Ishikawa (cell line): Measurements from ENCODE around the gene TMA16.

Experiments used
- CEBPB ChIP-seq: IDR thresholded peaks from 2 replicates; pipeline ENCODE4 v1.6.1; 2012
- CREB1 ChIP-seq: IDR thresholded peaks from 2 replicates; pipeline ENCODE4 v1.6.1; 2012; ENCODE audit warnings: low read depth
- EP300 ChIP-seq: IDR thresholded peaks from 2 replicates; pipeline ENCODE4 v1.6.1; 2012; ENCODE audit warnings: borderline replicate concordance
- MAX ChIP-seq: IDR thresholded peaks from 2 replicates; pipeline ENCODE4 v1.6.1; 2012
- NFIC ChIP-seq: IDR thresholded peaks from 2 replicates; pipeline ENCODE4 v1.6.1; 2012
- RAD21 ChIP-seq: IDR thresholded peaks from 2 replicates; pipeline ENCODE4 v1.6.1; 2012; ENCODE audit warnings: low read depth
- REST ChIP-seq: IDR thresholded peaks from 2 replicates; pipeline ENCODE4 v1.6.1; 2012; ENCODE audit warnings: low read depth, mild to moderate bottlenecking
- TAF1 ChIP-seq: IDR thresholded peaks from 2 replicates; pipeline ENCODE4 v1.6.1; 2012; ENCODE audit warnings: low read depth, mild to moderate bottlenecking
- TEAD4 ChIP-seq: IDR thresholded peaks from 2 replicates; pipeline ENCODE4 v1.6.1; 2012
- USF1 ChIP-seq: IDR thresholded peaks from 2 replicates; pipeline ENCODE4 v1.6.1; 2012
- YY1 ChIP-seq: IDR thresholded peaks from 2 replicates; pipeline ENCODE4 v1.6.1; 2012; ENCODE audit warnings: low read depth
- ZBTB7A ChIP-seq: IDR thresholded peaks from 2 replicates; pipeline ENCODE4 v1.6.1; 2012; ENCODE audit warnings: low read depth

DNA sequence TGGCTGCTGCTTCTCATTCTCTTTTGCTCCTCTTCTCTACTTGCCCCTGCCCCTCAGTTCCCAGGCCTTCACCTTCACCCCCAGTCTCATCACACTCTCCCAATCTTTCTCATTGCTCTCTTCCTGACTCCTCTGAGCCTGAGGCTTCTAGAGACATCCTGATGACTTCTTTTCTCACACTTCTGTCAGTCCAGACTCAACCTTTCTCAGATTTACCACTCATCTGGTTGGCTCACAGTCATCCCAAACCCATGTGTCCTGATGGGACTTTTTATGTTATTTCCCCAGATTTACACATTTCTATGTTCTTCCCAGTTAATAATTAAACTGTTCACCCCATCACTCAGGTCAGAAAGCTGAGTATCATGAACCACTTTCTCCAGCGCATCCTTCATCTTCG is 68.0 kb downstream of the TMA16 start:
- TF ChIP-seq CEBPB: no peak
- TF ChIP-seq YY1: no peak
- no peak for TF ChIP-seq NFIC
- no peak for TF ChIP-seq TAF1
- no peak for TF ChIP-seq MAX
- no peak for TF ChIP-seq REST
- TF ChIP-seq CREB1: no peak
- TF ChIP-seq ZBTB7A: no peak
- no peak for TF ChIP-seq EP300
- no peak for TF ChIP-seq USF1
- TF ChIP-seq RAD21: no peak
- no peak for TF ChIP-seq TEAD4
